ENCODE data around the gene EVL.
"Not testable (repeated sequence)": the region's sequence is repeated elsewhere in the genome, so short reads cannot be mapped to it uniquely, and the experiment has no call there.

The EVL gene

DNA sequence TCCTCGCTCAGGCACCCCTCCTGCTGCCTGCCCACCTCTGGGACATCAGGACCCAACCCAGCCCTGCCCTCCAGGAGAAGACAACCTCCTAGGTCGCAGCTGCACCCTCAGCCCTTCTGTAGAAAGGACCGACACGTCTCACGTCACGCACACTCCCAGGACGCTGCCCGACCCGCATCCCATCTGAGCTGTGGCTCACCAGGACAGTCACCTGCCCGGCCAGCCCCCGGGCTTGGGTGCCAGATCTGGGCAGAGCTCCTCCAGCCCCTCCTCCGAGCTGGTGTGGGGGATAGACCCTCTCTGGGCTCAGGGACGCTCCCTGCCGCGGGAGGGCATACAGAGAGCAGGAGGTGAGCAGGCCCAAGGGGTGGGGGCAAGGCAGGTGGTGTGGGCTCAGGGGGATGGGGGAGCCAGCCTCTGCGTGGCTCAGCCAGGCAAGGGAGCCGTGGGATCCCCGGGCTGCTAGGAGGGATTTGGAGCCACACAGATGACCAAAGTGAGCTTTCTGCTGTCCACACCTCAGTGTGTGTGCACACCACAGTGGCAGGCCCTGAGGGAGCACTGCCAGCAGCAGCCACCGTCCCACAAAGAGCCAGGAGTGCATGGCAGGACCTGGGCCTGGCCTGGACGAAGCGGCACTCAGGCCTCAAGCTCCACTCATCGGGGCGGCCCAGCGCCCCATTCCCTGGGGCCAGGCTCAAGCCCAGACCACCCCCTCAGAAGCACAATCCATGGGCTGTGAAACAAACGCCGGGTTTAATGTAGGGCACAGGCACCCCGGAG lies 80.7 kb downstream of the EVL start:
- DNase-seq (ENCODE audit: low read depth in 2 of 2) = no peak

DNA sequence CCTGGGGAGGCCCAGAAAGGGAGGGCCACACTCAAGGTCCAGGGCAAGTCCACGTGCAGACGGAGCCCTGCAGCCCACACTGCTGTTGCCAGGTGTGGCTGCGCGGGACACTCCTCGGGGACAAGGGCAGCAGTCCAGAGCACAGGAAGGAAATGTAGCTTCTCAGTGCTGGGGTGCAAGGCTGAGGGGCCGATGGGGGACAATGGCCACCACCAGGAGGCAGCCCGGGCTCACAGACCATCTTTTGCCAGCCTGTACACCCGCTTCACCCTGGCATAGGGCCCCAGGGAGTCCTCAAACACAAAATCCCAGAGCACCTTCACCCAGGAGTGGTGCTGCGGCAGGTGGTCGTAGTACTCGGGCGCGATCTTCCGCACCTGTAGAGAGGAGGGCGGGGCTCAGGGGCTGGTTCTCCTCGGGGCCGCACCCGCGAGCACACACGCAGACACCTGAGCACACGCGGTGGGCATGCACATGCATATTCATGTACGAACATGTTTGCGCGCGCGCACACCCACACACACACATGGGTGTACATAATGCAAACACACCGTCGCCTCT lies 81.4 kb downstream of the EVL start:
- no peak for DNase-seq (ENCODE audit: low read depth in 2 of 2)

DNA sequence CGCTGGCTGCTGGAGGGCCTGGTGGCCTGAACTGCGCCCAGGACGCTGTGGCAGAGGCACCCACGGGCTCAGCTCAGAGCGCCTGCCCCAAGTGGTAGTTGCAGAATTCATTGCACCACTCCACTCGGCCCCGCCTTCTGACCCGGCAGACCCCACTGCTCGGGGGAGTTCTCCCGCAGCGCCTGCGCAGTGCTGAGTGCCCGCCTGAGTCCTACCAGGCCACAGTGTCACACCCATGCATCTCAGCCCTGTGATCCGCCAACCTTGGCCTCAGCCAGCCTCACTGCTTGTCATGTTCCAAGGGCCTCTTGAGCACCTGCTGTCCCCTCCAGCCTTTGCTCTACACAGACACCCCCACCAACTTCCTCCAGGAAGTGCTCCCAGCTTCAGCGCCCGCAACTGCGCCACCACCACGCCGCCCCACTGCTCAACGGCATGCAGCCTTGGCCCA lies 82.0 kb downstream of the EVL start:
- peak; percentile 48 to 58 for DNase-seq (ENCODE audit: low read depth in 2 of 2)

DNA sequence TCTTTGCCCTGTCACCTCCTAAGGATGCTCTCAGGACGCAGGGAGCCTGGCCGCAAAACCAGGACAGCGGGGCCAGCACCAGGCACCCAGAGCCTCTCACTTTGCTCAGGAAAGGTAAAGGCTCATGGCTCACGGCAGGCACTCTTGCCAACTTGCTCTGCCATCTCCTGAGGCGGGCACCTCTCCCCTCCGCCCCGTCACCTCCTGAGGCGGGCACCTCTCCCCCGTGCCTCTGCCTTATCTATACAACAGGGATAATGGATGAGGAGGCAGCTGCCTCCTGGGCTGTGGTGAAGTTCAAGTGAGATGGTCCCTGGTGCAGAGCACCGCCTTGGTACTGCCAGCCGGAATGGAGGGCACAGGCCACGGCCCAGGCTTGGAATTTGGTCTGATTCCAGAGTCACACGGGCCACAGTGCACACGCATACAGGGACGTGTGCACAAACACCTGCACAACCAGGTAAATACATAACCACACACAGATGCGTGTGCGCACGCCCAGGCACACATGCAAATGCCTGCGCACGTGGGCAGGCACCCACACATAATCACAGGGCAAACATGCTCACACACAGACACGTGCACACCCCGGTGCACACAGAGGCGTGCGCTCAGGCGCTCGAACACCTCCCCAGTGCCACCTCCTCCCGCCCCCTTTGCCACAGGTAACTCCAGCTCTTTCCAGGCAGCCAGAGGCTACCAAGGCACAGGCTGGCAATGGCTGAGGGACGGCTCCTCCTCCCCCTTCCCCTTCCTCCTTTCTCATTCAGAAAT lies 82.7 kb downstream of the EVL start:
- no peak for DNase-seq (ENCODE audit: low read depth in 2 of 2)

DNA sequence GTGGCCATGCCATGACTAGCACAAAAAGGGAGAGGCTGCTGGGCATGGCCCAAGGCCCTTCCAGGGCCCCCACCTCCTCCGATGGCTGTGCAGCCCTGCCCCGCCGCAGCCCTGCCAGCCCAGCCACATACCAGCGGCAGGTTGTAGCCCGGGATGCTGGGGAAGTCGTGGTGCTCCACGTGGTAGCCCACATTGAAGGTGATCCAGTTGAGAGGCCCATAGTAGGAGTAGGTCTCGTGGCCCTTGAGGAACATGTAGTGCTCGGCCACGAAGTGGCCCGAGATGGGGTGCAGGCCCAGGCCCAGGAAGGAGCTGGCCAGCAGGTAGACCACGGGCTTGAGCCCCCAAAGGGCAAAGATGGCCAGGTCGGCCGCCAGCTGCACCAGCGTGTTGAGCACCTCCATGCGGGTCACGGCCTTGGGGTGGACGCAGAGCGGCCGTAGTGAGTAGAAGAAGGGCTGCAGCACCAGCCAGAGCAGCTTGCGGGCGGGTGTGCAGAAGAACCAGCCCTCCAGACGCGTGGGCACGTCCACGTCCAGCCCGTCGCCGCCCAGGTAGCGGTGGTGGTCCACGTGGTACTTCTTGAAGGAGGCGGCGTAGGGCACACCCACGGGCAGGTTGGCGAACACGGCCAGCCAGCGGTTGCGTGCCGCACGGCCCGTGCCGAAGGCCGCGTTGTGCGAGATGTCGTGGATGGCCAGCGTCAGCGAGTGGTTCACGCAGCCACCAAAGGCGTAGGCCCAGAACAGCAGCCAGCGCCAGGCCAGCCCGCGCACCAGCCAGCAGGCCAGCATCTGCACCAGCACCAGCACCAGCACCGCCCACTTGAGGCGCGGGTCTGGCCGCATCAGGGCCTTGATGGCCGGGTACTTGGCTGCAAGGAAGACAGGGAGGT lies 83.9 kb downstream of the EVL start:
- no peak for DNase-seq (ENCODE audit: low read depth in 2 of 2)

DNA sequence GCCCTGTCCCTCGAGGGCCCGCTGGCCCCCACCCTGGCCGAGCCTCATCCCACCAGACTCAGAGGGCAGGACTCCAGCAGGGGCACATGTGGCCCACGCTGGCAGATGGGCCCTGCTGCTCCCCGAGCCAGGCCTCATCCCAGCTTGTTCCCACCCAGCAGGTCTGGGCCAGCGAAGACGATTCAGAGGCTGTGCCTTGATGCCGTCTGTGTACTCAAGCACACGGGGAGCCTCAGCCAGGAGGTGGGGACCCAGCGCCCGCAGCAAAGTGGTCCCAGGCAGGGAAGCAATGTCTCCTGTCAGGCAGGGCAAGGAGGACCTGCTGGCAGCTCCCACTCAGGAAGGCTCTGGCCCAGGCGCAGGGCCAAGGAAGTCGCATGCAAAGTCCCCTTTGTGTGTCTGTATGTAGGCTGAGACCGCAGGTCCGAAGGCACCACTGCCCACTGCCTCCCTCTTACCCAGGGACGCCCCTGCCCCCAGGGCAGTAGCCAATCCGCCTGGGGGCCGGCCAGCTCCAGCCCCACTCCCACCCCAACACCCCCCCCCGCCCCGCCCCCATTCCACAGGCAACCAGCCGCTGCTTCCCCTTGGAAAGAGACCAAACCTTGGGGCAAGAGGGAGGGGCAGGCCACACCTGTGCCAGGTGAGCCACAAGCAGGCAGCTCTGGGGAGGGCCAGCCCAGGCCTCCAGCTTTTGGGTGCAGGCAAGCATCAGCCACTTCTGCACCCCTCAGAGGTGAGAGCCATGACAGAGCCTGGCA lies 84.8 kb downstream of the EVL start:
- DNase-seq (ENCODE audit: low read depth in 2 of 2) = no peak

DNA sequence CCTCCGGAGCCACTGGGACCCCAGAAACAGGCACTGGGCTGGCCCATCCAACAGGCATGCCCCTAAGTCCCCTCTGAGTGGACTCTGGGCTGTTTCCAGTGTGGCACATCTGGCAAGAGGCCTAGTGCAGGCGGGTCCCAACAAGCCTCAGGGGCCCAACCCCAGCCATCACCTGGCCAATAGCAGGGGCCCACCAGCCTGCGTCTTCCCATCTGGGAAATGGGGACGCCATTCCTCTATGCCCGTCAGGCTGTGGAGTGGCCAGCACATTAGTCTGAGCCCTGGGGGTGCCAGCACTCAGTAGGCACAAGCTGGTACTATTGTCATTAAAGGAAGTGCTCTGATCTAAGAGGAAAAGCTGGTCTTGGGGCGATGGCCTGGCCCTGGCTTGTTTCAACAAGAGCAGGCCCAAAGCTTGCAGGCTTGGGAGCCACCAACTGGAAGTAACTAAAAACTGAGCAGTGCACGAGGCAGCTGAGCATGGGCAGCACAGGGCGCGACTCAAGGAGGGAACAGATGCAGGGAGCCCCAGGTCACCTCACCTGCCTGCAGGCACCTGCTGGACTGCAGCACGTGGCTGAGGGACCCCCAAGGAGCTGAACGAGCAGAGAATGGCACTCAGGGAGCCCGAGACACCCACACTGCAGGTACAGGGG lies 85.8 kb downstream of the EVL start:
- DNase-seq (ENCODE audit: low read depth in 2 of 2) = no peak

DNA sequence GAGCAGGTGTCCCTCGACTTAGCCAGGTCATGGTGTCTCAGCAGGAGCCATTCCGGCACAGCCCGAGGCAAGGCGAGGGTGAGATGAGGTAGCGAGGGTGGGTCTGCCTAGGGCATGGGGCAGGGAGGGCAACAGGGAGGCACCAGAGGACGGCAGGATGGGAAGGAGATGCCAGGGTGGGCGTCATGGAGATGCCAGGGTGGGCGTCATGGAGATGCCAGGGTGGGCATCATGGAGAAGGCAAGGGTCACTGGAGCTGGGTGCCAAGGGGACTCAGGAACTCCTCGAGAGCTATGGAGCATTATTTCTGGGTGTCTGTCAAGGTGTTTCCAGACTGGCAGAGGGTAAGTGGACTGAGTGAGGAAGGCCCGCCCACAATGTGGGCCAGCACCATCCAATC lies 86.9 kb downstream of the EVL start:
- no peak for DNase-seq (ENCODE audit: low read depth in 2 of 2)

DNA sequence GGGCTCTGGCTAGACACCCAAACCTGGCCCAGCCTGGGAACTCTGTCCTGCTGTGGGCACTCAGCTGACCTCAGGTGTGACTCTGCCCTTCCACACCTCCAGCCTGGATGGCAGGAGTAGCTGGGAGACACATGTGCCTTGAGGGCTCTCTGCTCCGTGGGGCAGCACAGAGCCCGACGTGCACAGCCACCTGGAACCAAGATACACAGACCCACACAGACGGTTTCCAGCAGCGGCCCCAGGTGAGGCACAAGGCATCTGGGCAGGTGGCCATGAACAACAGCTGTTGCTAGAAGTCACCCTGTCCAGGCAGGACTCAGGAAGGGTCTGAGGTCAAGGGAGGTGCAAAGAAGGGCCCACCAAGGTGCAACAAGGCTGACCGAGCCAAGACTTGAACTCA lies 88.3 kb downstream of the EVL start:
- no peak for DNase-seq (ENCODE audit: low read depth in 2 of 2)

DNA sequence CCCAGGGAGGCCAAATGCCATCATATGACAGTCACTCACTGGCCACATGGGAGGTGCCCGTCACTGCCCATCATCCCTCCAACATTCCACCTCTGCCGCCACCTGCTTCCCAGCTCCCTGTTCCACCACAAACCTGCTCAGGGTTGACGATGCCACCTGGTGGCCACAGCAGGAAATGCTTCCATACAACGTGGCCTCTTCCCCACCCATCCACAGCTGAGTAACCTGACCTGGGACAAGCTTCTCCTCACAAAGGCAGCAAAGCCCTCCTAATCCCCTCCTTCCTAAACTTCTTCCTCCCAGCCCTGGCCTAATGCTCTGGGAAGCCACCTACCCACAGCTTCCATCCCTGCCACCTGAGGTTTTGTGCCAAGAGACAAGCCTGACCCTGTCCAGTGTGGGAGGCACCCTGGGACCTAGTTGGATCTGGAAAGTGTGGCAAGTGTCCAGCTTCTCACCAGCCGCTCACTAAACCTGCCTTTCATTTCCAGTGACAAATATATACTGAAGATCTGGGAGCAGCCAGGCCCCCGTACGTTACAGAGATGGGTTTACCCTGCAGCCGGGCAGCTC lies 89.9 kb downstream of the EVL start:
- DNase-seq (ENCODE audit: low read depth in 2 of 2) = peak in 1 of 2 donors; percentile 24

DNA sequence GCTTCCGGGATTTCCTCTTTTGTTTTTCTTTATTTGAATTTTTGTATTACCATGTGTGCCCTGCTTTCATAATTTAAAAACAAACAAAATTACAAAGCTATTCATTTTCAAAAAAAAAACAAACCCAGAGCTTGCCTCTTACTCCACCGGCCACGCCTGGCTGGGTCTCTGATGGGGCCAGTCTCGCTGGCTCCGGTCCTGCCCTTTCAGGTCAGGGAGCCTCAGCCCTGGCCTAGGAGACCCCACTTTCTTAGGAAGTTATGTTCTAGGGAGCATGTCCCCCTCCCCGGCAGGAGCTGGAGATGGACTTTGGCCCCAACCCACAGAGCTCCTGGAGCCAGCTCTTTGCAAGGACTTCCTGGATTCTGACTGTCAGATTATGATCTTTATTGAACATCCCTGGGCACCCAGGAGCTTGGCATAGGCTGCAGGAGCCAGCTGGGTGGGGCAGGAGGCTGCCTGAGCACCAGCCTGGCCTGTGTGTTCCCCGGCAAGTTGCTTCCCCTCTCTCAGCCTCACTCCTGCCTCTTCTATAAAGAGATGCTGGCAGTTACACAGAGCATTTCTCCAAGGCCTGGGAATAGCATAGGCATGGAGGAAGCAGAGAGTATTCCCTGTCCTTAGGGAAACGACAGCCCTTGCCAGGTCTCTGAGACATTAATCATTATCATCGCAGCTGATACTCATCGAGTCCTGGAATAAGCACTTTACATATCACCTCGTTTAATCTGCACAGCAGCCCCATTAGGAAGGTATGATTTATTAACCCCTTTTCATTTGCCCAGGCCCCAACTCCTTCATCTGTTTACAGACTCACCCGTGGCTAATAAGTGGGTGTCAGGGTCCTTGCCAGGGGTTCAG lies 90.8 kb downstream of the EVL start:
- no peak for DNase-seq (ENCODE audit: low read depth in 2 of 2)

DNA sequence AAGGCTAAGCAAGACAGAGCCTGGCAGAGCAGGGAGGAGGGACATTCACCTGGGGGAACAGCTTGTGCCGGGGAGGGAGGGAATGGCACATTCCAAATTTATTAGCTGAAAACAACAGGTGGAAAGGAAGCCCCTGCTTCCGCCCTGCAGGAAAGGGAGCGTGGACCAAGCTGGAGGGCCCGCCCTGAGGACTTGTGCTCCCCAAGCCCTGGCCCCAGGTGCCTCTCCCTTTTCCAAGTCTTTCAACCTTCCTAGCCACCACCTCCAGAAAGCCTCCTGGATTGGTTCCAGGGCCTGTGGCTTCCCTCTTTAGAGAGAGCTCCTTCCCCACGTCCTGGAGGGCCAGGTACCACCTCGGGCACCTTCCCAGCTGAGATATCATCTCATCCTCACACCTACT lies 91.6 kb downstream of the EVL start:
- no peak for DNase-seq (ENCODE audit: low read depth in 2 of 2)

DNA sequence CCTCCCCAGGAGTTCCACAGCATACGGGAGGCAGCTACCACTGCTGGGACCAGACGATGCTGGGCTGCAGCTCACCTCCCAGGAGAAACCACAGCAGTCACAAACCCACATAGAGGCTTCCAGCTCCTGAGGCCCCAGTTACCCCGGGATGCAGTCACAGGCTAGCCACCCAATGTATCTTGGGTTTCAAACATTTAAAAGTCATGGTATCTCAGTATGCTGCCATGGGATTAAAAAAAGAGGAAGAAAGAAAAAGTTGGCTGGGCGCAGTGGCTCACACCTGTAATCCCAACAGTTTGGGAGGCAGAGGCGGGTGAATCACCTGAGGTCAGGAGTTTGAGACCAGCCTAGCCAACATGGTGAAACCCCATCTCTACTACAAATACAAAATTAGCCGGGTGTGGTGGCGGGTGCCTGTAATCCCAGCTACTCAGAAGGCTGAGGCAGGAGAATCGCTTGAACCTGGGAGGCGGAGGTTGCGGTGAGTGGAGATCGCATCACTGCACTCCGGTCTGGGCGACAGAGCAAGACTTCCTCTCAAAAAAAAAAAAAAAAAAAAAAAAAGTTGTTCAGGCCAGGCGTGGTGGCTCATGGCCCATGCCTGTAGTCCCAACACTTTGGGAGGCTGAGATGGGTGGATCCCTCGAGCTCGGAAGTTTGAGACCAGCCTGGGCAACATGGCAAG lies 92.5 kb downstream of the EVL start:
- DNase-seq (ENCODE audit: low read depth in 2 of 2) = not testable (repeated sequence)

DNA sequence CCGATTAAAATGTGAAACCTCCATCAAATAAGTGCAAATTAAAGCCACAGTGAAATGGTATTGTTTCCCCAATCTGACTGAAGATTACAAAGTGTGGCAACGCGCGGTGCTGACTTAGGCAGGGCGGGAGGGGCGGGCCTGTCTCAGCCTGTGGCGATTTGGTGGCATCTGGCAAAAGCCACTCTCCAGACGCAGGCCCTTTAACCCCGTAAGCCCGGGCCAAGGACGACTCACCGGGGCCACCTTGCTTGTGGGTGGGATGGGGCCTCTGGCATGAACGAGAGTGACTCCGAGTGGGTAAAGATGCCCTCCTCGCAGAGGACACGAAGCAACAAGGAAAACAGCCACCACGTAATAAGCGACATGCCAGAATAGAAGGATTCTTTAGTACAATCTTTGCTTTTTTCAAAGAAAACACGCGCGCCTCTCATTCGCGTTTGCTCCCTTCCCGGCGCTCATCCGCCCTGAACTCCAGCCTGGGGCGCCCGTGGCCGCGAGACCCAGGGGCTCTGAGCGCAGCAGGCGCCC lies 93.4 kb downstream of the EVL start:
- no peak for DNase-seq (ENCODE audit: low read depth in 2 of 2)

DNA sequence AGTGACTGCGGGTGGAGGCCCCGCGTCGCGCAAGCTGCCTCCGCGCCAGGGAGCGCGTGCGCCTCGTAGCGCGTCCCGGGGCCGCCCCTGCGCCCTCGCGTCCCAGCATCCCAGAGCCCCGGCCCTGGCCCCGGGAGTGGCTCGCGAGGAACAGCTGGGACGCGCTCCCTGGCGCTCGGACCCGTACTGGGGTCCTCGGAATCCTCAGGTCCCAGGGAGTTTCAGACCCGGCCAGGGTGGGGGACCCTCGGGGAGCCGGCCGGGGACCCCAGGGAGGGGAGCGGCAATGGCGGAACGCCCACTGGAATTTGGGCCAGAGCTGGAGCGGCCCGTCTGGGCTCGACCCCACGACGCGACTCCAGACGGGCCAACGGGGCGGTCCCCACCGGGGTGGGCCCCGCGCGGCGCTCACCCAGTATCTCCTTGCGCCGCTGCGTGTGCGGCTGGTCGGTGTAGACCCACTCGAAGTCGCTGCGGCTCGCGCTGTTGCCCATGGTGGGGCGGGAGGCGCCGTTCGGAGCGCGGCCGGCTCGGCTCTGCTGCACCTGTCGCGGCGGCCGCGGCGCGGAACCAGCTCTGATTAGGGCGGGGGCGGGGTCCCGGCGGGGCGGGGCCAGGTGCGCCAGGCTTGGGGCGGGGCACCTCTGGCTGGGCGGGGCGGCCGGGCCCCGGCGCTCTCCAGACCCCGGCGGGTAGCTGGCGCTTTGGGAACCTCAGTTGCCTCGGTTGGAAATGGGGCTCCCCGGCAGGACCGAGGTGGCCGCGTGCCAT lies 94.1 kb downstream of the EVL start, which contains the start of gene DEGS2:
Gene DEGS2 (minus strand): TSS at position 552 of the 771 bp plus-strand sequence. CDS start 58 bp downstream, at position 494.
- peak; percentile 38 to 52 for DNase-seq (ENCODE audit: low read depth in 2 of 2)

DNA sequence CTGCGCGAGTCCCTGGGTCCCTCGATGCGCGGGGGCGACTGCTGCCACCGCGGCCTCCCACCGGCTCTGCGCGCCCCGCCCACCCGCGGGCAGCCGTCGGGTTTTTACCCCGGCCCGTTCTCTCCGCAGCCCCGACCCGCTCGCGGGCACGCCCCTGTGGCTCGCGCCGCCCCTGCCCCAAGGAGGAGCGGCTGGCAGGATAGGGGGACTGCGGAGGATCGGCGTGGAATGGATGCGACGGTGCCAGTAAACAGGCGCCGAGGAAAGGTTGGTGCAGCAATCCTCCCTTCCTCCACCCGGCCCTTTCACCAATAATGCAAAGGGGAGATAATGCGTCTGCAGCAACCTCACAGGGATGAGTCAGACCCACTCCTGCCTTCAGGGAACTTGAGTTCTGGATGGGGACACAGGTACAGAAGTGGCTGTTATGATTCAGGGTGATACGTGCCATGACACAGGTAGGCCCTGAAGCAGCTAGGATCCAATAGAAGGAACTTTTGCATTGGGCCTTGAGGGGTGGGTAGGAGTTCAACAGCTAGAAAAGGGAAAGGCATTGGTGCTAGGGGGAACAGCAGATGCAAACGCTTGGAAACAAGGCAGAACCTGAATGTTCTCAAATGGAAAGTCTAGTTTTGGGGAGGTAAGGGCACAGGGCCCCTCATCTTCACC lies 94.8 kb downstream of the EVL start:
- no peak for DNase-seq (ENCODE audit: low read depth in 2 of 2)

DNA sequence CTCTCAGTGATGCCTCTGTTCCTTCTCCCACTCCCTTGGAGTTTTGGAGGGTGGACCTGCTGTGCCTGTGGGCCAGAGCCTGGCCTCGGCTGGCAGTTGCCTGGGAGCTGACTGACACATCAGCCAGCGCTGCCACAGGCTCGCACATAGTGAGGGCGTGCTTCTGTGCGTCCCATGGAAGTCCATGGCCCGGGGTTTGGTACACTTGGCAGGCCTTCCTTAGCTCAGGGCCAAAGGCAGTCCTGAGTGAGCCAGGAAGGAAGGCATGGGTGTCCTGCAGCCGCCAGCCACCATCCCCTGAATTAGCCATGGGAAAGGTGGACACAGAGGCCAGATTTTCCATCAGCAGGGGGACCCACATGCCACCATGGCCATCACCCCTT lies 95.3 kb downstream of the EVL start:
- DNase-seq (ENCODE audit: low read depth in 2 of 2) = no peak
